ENCODE results near the gene PRSS16.

Gene PRSS16

DNA sequence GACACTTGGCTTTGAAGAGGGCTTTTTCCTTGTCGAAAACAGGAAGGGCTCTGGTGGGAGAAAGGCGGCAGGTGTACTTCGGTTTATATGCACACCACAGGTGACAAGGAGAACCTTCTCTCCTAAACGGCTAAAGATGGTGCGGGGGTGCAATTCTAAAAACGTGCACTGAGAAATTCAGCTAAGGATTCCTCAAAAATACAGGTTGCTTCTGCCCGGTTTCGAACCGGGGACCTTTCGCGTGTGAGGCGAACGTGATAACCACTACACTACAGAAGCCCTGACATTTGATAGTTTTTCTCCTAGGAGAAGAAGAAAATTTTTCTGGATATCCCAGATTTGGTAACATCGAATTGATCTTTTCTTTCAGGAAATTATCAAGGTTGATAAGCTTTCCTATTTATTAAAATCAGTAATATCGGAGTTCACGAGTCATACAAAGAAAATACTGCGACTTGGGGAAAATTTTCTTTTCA is 32.6 kb downstream of the PRSS16 start:
- no peak for DNase-seq (ENCODE audit: low spot score)
- Histone ChIP-seq H3K4me3 (ENCODE audit: low read length in 2 of 2) (peak overlapping the region; percentile 51 to 87), H3K23ac (ENCODE audit: low read depth, low read length, poor library complexity) (no peak overlapping the region), H2BK5ac (ENCODE audit: low read length) (no peak overlapping the region), H2BK120ac (ENCODE audit: low read depth, low read length) (no peak overlapping the region), H3K4me1 (ENCODE audit: control insufficient read depth in 2 of 2, insufficient read depth in 1 of 2, low read depth in 1 of 2, low read length in 2 of 2) (peaks cover 0 to 2% of the 10 kb centered on the region in 2 donors), H4K91ac (ENCODE audit: low read depth, low read length, poor library complexity) (no peak overlapping the region), H3K27me3 (ENCODE audit: control insufficient read depth in 3 of 3, insufficient read depth in 3 of 3, low read depth in 1 of 3, low read length in 3 of 3) (peaks cover 0 to 19% (median 0%) of the 10 kb centered on the region in 3 experiments), H3K18ac (ENCODE audit: low read length) (no peak overlapping the region), H3K4ac (ENCODE audit: low read length) (no peak overlapping the region), H3K36me3 (replicated peaks in 1 of 2; ENCODE audit: control insufficient read depth in 2 of 2, insufficient read depth in 2 of 2, low read length in 2 of 2) (no peaks in the 10 kb centered on the region), H3K9ac (ENCODE audit: low read depth, low read length, poor library complexity) (no peak overlapping the region), H3K4me2 (ENCODE audit: insufficient read depth, low read length, poor library complexity, severe bottlenecking) (peak overlapping the region; percentile 85), H4K8ac (ENCODE audit: low read depth, low read length) (no peak overlapping the region), H2BK12ac (ENCODE audit: low read length) (no peak overlapping the region), H3K14ac (ENCODE audit: low read length) (no peak overlapping the region), H3K79me1 (ENCODE audit: low read depth, low read length) (no peaks in the 10 kb centered on the region), H3K27ac (replicated peaks; ENCODE audit: low read length) (no peak overlapping the region), H2BK15ac (ENCODE audit: low read length) (no peak overlapping the region), H2AFZ (ENCODE audit: low read length) (peak overlapping the region; percentile 84), H3K9me3 (replicated peaks in 1 of 2; ENCODE audit: control insufficient read depth in 2 of 2, insufficient read depth in 1 of 2, low read depth in 1 of 2, low read length in 2 of 2) (peaks cover 0 to 4% of the 10 kb centered on the region in 2 donors), H2AK5ac (ENCODE audit: low read depth, low read length) (no peak overlapping the region)
- no CpG with 5 or more reads among the region's 17 CpGs for WGBS, 2 donors (ENCODE audit: extremely low coverage in 2 of 2, insufficient read length in 2 of 2, insufficient replicate concordance in 1 of 2)

DNA sequence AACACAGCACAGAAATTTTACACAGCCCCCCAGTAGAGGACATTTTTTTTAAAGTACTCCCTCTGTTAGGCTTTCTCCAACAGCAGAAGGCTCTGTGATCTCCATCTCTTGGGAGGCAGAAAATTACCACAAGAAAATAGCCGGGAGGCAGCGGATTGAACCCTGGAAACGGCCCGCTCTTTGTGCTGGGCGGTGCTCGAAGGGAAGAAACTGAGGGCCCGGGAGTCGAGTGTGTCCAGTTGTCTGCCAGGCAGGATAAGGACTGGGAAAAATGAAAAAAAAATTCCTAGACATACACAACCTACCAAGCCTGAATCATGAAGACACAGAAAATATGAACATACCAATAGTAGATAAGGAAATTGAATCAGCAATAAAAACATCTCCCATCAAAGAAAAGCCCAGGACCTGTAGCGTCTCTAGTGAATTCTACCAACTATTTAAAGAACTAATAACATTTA is 33.1 kb downstream of the PRSS16 start:
- Histone ChIP-seq H4K91ac (ENCODE audit: low read depth, low read length, poor library complexity) (no peak overlapping the region), H4K8ac (ENCODE audit: low read depth, low read length) (no peak overlapping the region), H3K4ac (ENCODE audit: low read length) (no peak overlapping the region), H3K23ac (ENCODE audit: low read depth, low read length, poor library complexity) (no peak overlapping the region), H3K36me3 (replicated peaks in 1 of 2; ENCODE audit: control insufficient read depth in 2 of 2, insufficient read depth in 2 of 2, low read length in 2 of 2) (no peaks in the 10 kb centered on the region), H2AK5ac (ENCODE audit: low read depth, low read length) (no peak overlapping the region), H2BK5ac (ENCODE audit: low read length) (no peak overlapping the region), H3K4me3 (ENCODE audit: low read length in 2 of 2) (peak overlapping the region; percentile 51 to 87), H3K9ac (ENCODE audit: low read depth, low read length, poor library complexity) (no peak overlapping the region), H2BK120ac (ENCODE audit: low read depth, low read length) (no peak overlapping the region), H3K4me1 (ENCODE audit: control insufficient read depth in 2 of 2, insufficient read depth in 1 of 2, low read depth in 1 of 2, low read length in 2 of 2) (peaks cover 0 to under 1% of the 10 kb centered on the region in 2 donors), H3K27me3 (ENCODE audit: control insufficient read depth in 3 of 3, insufficient read depth in 3 of 3, low read depth in 1 of 3, low read length in 3 of 3) (peaks cover 0 to 17% (median 0%) of the 10 kb centered on the region in 3 experiments), H3K18ac (ENCODE audit: low read length) (no peak overlapping the region), H3K4me2 (ENCODE audit: insufficient read depth, low read length, poor library complexity, severe bottlenecking) (peak overlapping the region; percentile 69), H2AFZ (ENCODE audit: low read length) (peak overlapping the region; percentile 84), H3K14ac (ENCODE audit: low read length) (no peak overlapping the region), H3K79me1 (ENCODE audit: low read depth, low read length) (no peaks in the 10 kb centered on the region), H2BK12ac (ENCODE audit: low read length) (no peak overlapping the region), H3K9me3 (replicated peaks in 1 of 2; ENCODE audit: control insufficient read depth in 2 of 2, insufficient read depth in 1 of 2, low read depth in 1 of 2, low read length in 2 of 2) (peaks cover 0 to 4% of the 10 kb centered on the region in 2 donors), H2BK15ac (ENCODE audit: low read length) (no peak overlapping the region), H3K27ac (replicated peaks; ENCODE audit: low read length) (peak overlapping the region; percentile 22)
- no CpG with 5 or more reads among the region's 9 CpGs for WGBS, 2 donors (ENCODE audit: extremely low coverage in 2 of 2, insufficient read length in 2 of 2, insufficient replicate concordance in 1 of 2)
- DNase-seq (ENCODE audit: low spot score): no peak

- Histone ChIP-seq H2BK15ac (ENCODE audit: low read length) (no peak overlapping the region), H4K8ac (ENCODE audit: low read depth, low read length) (no peak overlapping the region), H2AK5ac (ENCODE audit: low read depth, low read length) (no peak overlapping the region), H3K27ac (replicated peaks; ENCODE audit: low read length) (no peak overlapping the region), H2BK12ac (ENCODE audit: low read length) (no peak overlapping the region), H3K9me3 (replicated peaks in 1 of 2; ENCODE audit: control insufficient read depth in 2 of 2, insufficient read depth in 1 of 2, low read depth in 1 of 2, low read length in 2 of 2) (peaks cover 0 to 5% of the 10 kb centered on the region in 2 donors), H2BK120ac (ENCODE audit: low read depth, low read length) (no peak overlapping the region), H4K91ac (ENCODE audit: low read depth, low read length, poor library complexity) (no peak overlapping the region), H3K23ac (ENCODE audit: low read depth, low read length, poor library complexity) (no peak overlapping the region), H3K4ac (ENCODE audit: low read length) (no peak overlapping the region), H2AFZ (ENCODE audit: low read length) (peak overlapping the region; percentile 84), H3K79me1 (ENCODE audit: low read depth, low read length) (no peaks in the 10 kb centered on the region), H2BK5ac (ENCODE audit: low read length) (no peak overlapping the region), H3K4me2 (ENCODE audit: insufficient read depth, low read length, poor library complexity, severe bottlenecking) (peak overlapping the region; percentile 45), H3K27me3 (ENCODE audit: control insufficient read depth in 3 of 3, insufficient read depth in 3 of 3, low read depth in 1 of 3, low read length in 3 of 3) (peaks cover 0 to 16% (median 5%) of the 10 kb centered on the region in 3 experiments), H3K36me3 (replicated peaks in 1 of 2; ENCODE audit: control insufficient read depth in 2 of 2, insufficient read depth in 2 of 2, low read length in 2 of 2) (no peaks in the 10 kb centered on the region), H3K18ac (ENCODE audit: low read length) (no peak overlapping the region), H3K4me3 (ENCODE audit: low read length in 2 of 2) (peak overlapping the region in 1 of 2 donors; percentile 51), H3K14ac (ENCODE audit: low read length) (no peak overlapping the region), H3K4me1 (ENCODE audit: control insufficient read depth in 2 of 2, insufficient read depth in 1 of 2, low read depth in 1 of 2, low read length in 2 of 2) (no peaks in the 10 kb centered on the region), H3K9ac (ENCODE audit: low read depth, low read length, poor library complexity) (no peak overlapping the region)
- no CpG with 5 or more reads among the region's 13 CpGs for WGBS, 2 donors (ENCODE audit: extremely low coverage in 2 of 2, insufficient read length in 2 of 2, insufficient replicate concordance in 1 of 2)
- no peak for DNase-seq (ENCODE audit: low spot score)
Measured at GRCh38 chr6:27281105-27281539, 33.6 kb downstream of the PRSS16 start.

DNA sequence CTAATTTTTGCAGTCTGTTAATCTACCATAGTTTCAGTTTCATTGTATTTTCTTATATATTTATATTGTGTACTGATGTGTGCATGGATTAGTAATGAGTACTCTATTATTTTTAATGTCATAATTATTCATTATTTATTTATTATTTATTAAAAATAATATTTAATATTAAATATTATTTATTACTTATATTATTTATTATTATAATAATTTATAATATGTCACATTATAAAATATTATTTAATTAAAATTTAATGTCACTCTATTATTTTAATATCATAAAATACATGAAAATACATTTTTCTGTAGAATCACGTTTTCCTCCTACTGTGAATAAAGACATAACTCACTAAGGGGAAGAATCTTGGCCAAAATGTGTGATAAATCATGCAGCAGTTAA is 34.1 kb downstream of the PRSS16 start:
- H2BK5ac ChIP-seq (ENCODE audit: low read length): no peak overlapping the region
- WGBS, 2 donors (ENCODE audit: extremely low coverage in 2 of 2, insufficient read length in 2 of 2, insufficient replicate concordance in 1 of 2): no CpG with 5 or more reads among the region's 1 CpG
- H3K4ac ChIP-seq (ENCODE audit: low read length): no peak overlapping the region
- no peak overlapping the region for H3K18ac ChIP-seq (ENCODE audit: low read length)
- no peak overlapping the region for H3K9ac ChIP-seq (ENCODE audit: low read depth, low read length, poor library complexity)
- H4K8ac ChIP-seq (ENCODE audit: low read depth, low read length): no peak overlapping the region
- H3K14ac ChIP-seq (ENCODE audit: low read length): no peak overlapping the region
- H3K9me3 ChIP-seq (replicated peaks in 1 of 2; ENCODE audit: control insufficient read depth in 2 of 2, insufficient read depth in 1 of 2, low read depth in 1 of 2, low read length in 2 of 2): peaks cover 0 to 7% of the 10 kb centered on the region in 2 donors
- H2BK120ac ChIP-seq (ENCODE audit: low read depth, low read length): no peak overlapping the region
- H3K27me3 ChIP-seq (ENCODE audit: control insufficient read depth in 3 of 3, insufficient read depth in 3 of 3, low read depth in 1 of 3, low read length in 3 of 3): peaks cover 0 to 20% (median 9%) of the 10 kb centered on the region in 3 experiments
- H3K27ac ChIP-seq (replicated peaks; ENCODE audit: low read length): no peak overlapping the region
- H3K79me1 ChIP-seq (ENCODE audit: low read depth, low read length): no peaks in the 10 kb centered on the region
- no peaks in the 10 kb centered on the region for H3K4me1 ChIP-seq (ENCODE audit: control insufficient read depth in 2 of 2, insufficient read depth in 1 of 2, low read depth in 1 of 2, low read length in 2 of 2)
- H2BK15ac ChIP-seq (ENCODE audit: low read length): no peak overlapping the region
- H3K4me3 ChIP-seq (ENCODE audit: low read length in 2 of 2): no peak overlapping the region
- DNase-seq (ENCODE audit: low spot score): no peak
- no peak overlapping the region for H3K4me2 ChIP-seq (ENCODE audit: insufficient read depth, low read length, poor library complexity, severe bottlenecking)
- no peak overlapping the region for H3K23ac ChIP-seq (ENCODE audit: low read depth, low read length, poor library complexity)
- no peak overlapping the region for H2AK5ac ChIP-seq (ENCODE audit: low read depth, low read length)
- no peak overlapping the region for H2AFZ ChIP-seq (ENCODE audit: low read length)
- H2BK12ac ChIP-seq (ENCODE audit: low read length): no peak overlapping the region
- no peaks in the 10 kb centered on the region for H3K36me3 ChIP-seq (replicated peaks in 1 of 2; ENCODE audit: control insufficient read depth in 2 of 2, insufficient read depth in 2 of 2, low read length in 2 of 2)
- no peak overlapping the region for H4K91ac ChIP-seq (ENCODE audit: low read depth, low read length, poor library complexity)

All from neuronal stem cell (in vitro differentiated cells).